NCI-H345 (cell line): Measurements from ENCODE around the gene TMEM266.

Experiments used
- DNase-seq: peaks from one replicate; lab custom pipeline; 2025; lab: John Stamatoyannopoulos, UW

Gene TMEM266

GRCh38 chr15:76203346-76204108 is 143.7 kb downstream of the TMEM266 start:
- no peak for DNase-seq

- DNase-seq, result no peak
Measured at GRCh38 chr15:76204109-76204845, 144.5 kb downstream of the TMEM266 start.

GRCh38 chr15:76204916-76205460 is 145.2 kb downstream of the TMEM266 start:
- no peak for DNase-seq

GRCh38 chr15:76206325-76206976 is 146.7 kb downstream of the TMEM266 start:
- peak; percentile 93 for DNase-seq

DNA sequence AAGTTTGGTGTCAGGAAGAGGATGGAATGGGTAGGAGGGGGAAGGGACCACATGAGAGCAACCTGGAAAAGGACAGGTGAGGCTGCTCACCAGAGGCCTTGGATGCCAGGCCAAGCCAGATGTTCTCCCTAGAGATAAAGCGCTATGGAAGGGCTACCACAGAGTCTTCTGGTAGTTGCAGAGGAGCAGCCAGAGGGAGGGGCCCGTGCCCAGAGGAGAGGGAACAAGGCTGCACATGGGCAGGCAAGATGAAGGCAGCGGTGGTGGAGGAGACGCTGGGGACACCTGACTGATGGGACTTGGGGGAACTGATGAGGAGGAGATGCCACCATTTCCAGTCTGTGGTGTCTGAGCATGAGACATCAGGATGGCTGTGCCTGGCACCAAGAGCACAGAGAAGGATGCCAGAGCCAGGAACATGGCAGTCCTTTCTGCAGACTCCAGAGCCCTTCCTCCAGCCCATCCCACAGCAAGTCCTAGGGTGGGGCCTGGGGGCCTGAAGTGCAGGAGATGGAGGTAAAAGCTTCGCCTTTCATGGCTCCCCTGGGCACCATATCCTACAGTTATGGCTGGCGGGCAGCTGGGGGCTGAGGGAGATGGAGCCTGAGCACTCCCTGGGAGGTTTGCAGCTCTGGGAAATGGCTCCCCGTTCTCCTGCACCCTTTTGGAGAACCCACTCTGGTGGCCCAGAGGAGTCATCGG is 148.4 kb downstream of the TMEM266 start:
- DNase-seq, result no peak

DNA sequence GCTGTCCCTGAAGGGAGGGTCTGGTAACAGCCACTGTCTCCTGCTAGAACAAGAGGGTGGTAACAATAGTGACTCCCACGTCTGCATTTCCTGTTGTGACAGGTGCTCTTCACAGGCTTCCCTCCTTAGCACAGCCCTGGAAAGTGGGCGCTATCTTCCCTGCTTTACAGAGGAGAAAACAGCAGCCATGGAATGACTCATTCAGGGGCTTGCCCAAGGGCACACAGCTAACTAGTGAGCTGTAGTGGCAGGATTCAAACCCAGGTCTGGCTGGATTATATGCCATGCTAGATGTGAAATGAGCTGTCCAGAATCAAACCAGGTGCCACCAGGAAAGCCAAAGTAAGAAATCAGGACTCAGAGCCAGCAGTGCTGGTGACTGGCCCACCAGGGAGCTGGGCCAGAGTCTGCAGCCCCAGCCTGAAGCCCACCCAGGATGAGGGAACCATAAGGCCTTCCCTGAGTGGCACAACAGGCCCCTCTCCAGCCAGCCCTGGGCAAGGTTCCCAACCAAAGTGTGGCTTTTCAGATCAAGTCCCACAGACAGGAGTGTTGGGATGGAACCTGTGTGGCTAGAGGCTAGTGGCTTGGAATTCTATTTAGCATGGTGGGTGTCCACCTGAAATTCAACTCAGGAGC is 149.1 kb downstream of the TMEM266 start:
- peak; percentile 32 for DNase-seq

- DNase-seq, result no peak
Measured at GRCh38 chr15:76209523-76209922, 149.7 kb downstream of the TMEM266 start.

- DNase-seq, result no peak
Measured at GRCh38 chr15:76209942-76210341, 150.2 kb downstream of the TMEM266 start.

- DNase-seq, result no peak
Measured at GRCh38 chr15:76215634-76216033, 155.8 kb downstream of the TMEM266 start.

GRCh38 chr15:76217029-76217881 is 157.5 kb downstream of the TMEM266 start:
- DNase-seq, result no peak

DNA sequence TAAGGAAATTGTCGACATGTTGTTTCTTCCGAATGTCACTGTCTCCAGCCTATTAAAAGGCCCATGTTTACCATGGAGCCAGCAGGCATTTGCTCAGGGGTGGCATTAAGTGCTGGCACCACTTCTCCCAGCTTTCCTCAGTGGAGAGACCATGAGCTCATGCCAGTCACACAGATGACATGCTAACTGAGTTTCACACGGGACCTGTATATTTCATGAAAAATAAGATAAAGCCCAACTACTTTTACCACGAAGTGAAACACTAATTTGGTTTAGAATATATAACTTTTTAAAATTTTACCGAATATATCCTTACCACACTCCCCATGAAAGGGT is 158.1 kb downstream of the TMEM266 start:
- DNase-seq, result no peak

GRCh38 chr15:76221085-76221767 is 161.4 kb downstream of the TMEM266 start:
- DNase-seq, result no peak

GRCh38 chr15:76222159-76222558 is 162.4 kb downstream of the TMEM266 start:
- DNase-seq, result no peak

DNA sequence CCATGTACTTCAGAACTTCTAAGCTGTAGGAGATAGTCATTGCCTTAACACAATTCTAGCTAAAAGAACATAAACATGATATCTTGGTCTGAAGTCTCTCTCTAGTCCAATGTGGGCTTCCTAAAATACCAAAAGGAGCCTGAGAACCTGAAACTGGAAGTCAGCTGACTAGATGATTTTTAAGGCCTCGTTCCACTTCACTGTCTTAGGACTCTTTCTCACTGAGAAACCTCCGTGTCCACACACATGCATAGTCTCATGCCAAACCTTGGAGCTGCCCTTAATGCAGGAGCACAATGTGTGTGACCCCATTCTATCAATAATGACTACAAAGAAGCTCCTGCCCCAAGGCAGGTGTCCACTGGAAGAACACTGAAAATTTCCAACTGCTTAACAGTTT is 163.7 kb downstream of the TMEM266 start:
- DNase-seq, result no peak

DNA sequence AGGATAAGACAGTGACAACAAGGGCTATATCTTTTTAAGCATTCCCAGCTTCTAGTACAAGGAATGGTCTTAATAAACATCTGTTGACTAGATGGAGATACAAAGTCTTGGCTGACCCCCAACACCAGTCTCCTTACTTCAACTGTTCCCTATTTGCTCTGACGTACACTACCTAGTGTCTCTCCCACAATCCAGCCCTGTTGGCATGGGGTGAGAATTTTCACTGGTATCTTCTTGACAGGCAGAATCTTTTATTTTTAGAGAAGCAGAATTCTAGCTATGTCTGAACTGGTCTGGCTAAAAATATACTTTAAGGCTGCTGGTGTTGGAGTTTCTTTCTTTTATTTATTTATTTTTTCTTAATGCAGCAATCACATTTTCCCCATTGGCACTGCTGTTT is 169.5 kb downstream of the TMEM266 start:
- DNase-seq, result no peak

DNA sequence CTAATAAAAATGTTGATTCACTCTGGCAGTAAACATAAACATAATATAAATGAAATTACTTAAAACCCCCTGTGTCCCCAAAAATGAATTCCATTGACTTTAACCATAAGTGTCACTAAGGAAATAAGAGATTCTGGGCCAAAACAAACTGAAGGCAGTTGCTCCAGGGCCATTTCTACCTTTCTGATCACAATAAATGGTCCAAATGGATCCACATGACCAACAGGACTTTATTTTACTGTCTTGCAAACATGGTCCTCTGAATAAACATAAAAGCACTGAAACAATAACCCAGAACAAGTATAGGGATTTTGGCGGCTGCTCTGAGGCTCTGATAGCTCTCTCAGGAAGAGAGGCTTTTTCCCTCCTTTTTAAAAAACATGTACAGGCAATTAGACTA is 174.1 kb downstream of the TMEM266 start:
- no peak for DNase-seq

GRCh38 chr15:76234337-76234889 is 174.6 kb downstream of the TMEM266 start:
- DNase-seq, result no peak

- peak; percentile 12 for DNase-seq
Measured at GRCh38 chr15:76235186-76235826, 175.5 kb downstream of the TMEM266 start.

DNA sequence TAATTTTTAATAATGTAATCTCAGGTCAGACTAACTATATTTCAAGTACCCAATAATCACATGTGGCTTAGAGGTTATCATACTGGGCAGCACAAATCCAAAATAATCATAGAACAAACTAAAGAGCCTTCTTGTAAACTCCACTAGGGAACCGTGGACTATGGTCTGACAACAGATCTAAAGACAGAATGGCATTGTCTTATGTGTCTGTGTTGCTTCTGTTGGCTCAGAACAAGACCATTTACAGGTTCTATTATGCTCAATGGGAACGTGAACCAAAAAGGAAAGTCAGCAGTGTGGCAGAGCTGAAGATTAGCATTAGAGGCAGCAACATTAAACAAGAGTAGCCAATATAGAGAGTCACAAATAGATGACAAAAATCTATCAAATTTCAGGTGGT is 176.6 kb downstream of the TMEM266 start:
- DNase-seq, result no peak
